HepG2 (cell line): ENCODE measurements around the gene C1QTNF5. TPM values are rescaled to one million over a fixed set of nuclear protein-coding genes. Genes with fewer than 3 reads are reported as not detected.

ENCODE experiments used
- ARID5B ChIP-seq: IDR thresholded peaks from 2 replicates; pipeline ENCODE4 v1.4.0; 2020; ENCODE audit warnings: mild to moderate bottlenecking, missing genetic modification reagents
- CAMTA2 ChIP-seq: sonication (generic); formaldehyde crosslinking; IDR thresholded peaks from 2 replicates; pipeline ENCODE4 v1.4.0; 2020; ENCODE audit warnings: mild to moderate bottlenecking, missing genetic modification reagents, borderline replicate concordance
- CHCHD3 ChIP-seq: sonication (generic); formaldehyde crosslinking; IDR thresholded peaks from 2 replicates; pipeline ENCODE4 v1.8.0; 2022; ENCODE audit warnings: mild to moderate bottlenecking, missing genetic modification reagents, moderate library complexity
- CSRNP1 ChIP-seq: sonication (generic); formaldehyde crosslinking; IDR thresholded peaks from 2 replicates; pipeline ENCODE4 v1.8.1; 2023; ENCODE audit warnings: mild to moderate bottlenecking, missing genetic modification reagents
- ETV6 ChIP-seq: sonication (generic); formaldehyde crosslinking; conservative IDR thresholded peaks from 2 replicates; pipeline ENCODE4 v1.4.0; 2020; ENCODE audit warnings: missing genetic modification reagents
- HIVEP1 ChIP-seq: sonication (generic); formaldehyde crosslinking; IDR thresholded peaks from 2 replicates; pipeline ENCODE4 v1.4.0; 2020; ENCODE audit warnings: mild to moderate bottlenecking, missing genetic modification reagents
- PRMT3 ChIP-seq: sonication (generic); formaldehyde crosslinking; IDR thresholded peaks from 2 replicates; pipeline ENCODE4 v1.8.1; 2022; ENCODE audit warnings: low read depth, mild to moderate bottlenecking, moderate library complexity, missing genetic modification reagents, borderline replicate concordance
- RARA ChIP-seq: IDR thresholded peaks from 2 replicates; pipeline ENCODE4 v1.6.1; 2016; ENCODE audit warnings: missing genetic modification reagents, missing compliant biosample characterization
- SP4 ChIP-seq: sonication (generic); formaldehyde crosslinking; IDR thresholded peaks from 2 replicates; pipeline ENCODE4 v1.8.1; 2023; ENCODE audit warnings: mild to moderate bottlenecking, missing genetic modification reagents
- SUZ12 ChIP-seq: fragments of 150-350 bp; IDR thresholded peaks from 2 replicates; pipeline ENCODE4 v1.6.1; 2014; ENCODE audit warnings: low read depth, low read length
- YEATS4 ChIP-seq: sonication (generic); formaldehyde crosslinking; IDR thresholded peaks from 2 replicates; pipeline ENCODE4 v1.4.0; 2020; ENCODE audit warnings: missing genetic modification reagents, borderline replicate concordance
- ZNF10 ChIP-seq: sonication (generic); formaldehyde crosslinking; IDR thresholded peaks from 2 replicates; pipeline ENCODE4 v1.4.0; 2020; ENCODE audit warnings: mild to moderate bottlenecking, low read depth, missing genetic modification reagents, borderline replicate concordance
- ZNF460 ChIP-seq: sonication (generic); formaldehyde crosslinking; IDR thresholded peaks from 2 replicates; pipeline ENCODE4 v1.5.1; 2020; ENCODE audit warnings: missing genetic modification reagents, mild to moderate bottlenecking, borderline replicate concordance
- ZNF547 ChIP-seq: sonication (generic); formaldehyde crosslinking; IDR thresholded peaks from 2 replicates; pipeline ENCODE4 v1.5.1; 2020; ENCODE audit warnings: mild to moderate bottlenecking, missing genetic modification reagents
- ZNF572 ChIP-seq: sonication (generic); formaldehyde crosslinking; IDR thresholded peaks from 2 replicates; pipeline ENCODE4 v1.5.1; 2020; ENCODE audit warnings: mild to moderate bottlenecking, missing genetic modification reagents
- ZNF652 ChIP-seq: IDR thresholded peaks from 2 replicates; pipeline ENCODE4 v1.6.1; 2016; ENCODE audit warnings: low read depth, borderline replicate concordance
- ZNF75D ChIP-seq: sonication (generic); formaldehyde crosslinking; IDR thresholded peaks from 2 replicates; pipeline ENCODE4 v1.8.1; 2023; ENCODE audit warnings: missing genetic modification reagents, mild to moderate bottlenecking, borderline replicate concordance
- polyA plus RNA-seq, 8 experiments: library from polyadenylated mRNA; depleted of rRNA in 3 of 8; stranded (reverse) in 7 of 8; unstranded in 1 of 8; fragments of >200 nt; fragmentation: Illumina TruSeq in 4 of 8; extraction: Trizol in 4 of 8; gene quantifications; 2 replicates each; pipeline versions ENCODE4 v1.2.1 to v1.2.3, GENCODE V29; 2011 to 2016; ENCODE audit warnings: low read depth in 4 of 8, missing spikeins in 1 of 8, mixed read lengths in 1 of 8; ENCODE audit not compliant: insufficient read depth in 1 of 8
- total RNA-seq, 5 experiments: library from RNA; depleted of rRNA; stranded (reverse); fragments of >200 nt; fragmentation: Illumina TruSeq; extraction: Trizol; gene quantifications; 2 replicates each; pipeline ENCODE4 v1.2.3, GENCODE V29; 2016; ENCODE audit warnings: low read depth in 1 of 5
- TF ChIP-seq, protein P1 (sequence below): sonication (generic); formaldehyde crosslinking; IDR thresholded peaks from 2 replicates; pipeline ENCODE4 v1.4.0; 2020; ENCODE audit warnings: missing genetic modification reagents
- TF ChIP-seq, protein P2 (sequence below): sonication (generic); formaldehyde crosslinking; IDR thresholded peaks from 2 replicates; pipeline ENCODE4 v1.5.1; 2020; ENCODE audit warnings: missing genetic modification reagents, mild to moderate bottlenecking, borderline replicate concordance

C1QTNF5 gene
- total and polyA plus RNA-seq, 2 of the 13 experiments (the other 11 are each of a cell fraction or from before 2014, with no cell fraction given) = 0.86 to 1.2 TPM

DNA sequence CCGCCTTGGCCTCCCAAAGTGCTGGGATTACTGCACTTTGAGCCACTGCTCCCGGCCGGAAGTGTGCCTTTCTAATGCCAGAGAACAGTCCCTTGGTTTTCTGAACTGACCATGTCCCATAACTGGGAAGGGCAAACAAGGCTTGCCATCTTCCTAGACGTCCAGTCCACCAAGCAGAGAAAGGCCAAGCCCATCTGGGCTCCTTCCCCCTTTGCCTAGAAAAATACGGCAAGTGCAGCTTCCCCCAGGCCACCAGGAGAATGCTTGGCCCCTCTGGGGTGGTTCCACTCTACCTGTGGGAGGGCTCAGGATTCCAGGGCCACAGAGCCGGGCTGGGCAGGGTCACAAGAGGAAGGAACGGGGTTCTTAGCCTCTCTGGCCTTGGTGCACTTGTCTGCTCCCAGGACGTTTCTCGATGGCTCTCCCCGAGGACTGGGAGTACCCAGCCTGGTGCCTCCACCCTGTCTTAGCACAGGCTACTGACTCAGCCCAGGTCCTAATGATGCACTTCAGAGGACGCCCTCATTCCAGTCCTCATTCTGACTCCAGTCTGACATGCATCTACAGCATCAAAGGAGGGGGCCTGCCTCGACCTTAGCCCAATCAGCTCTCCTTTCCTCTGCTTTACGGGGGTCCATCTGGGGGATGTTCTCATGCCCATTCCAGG is 39.6 kb upstream of the C1QTNF5 start (continued):
- TF ChIP-seq ZNF75D (CRISPR knock-in tag) = no peak
- TF ChIP-seq PRMT3 (CRISPR knock-in tag) = no peak
- TF ChIP-seq ARID5B (CRISPR knock-in tag) = no peak; the same call in 1 of the 2 replicates
- TF ChIP-seq ZNF460 (CRISPR knock-in tag) = no peak
- no peak for TF ChIP-seq ZNF652 (CRISPR knock-in tag)
- TF ChIP-seq CSRNP1 = no peak
- TF ChIP-seq ETV6 = no peak
- no peak for TF ChIP-seq SUZ12
- TF ChIP-seq, protein P1, sequence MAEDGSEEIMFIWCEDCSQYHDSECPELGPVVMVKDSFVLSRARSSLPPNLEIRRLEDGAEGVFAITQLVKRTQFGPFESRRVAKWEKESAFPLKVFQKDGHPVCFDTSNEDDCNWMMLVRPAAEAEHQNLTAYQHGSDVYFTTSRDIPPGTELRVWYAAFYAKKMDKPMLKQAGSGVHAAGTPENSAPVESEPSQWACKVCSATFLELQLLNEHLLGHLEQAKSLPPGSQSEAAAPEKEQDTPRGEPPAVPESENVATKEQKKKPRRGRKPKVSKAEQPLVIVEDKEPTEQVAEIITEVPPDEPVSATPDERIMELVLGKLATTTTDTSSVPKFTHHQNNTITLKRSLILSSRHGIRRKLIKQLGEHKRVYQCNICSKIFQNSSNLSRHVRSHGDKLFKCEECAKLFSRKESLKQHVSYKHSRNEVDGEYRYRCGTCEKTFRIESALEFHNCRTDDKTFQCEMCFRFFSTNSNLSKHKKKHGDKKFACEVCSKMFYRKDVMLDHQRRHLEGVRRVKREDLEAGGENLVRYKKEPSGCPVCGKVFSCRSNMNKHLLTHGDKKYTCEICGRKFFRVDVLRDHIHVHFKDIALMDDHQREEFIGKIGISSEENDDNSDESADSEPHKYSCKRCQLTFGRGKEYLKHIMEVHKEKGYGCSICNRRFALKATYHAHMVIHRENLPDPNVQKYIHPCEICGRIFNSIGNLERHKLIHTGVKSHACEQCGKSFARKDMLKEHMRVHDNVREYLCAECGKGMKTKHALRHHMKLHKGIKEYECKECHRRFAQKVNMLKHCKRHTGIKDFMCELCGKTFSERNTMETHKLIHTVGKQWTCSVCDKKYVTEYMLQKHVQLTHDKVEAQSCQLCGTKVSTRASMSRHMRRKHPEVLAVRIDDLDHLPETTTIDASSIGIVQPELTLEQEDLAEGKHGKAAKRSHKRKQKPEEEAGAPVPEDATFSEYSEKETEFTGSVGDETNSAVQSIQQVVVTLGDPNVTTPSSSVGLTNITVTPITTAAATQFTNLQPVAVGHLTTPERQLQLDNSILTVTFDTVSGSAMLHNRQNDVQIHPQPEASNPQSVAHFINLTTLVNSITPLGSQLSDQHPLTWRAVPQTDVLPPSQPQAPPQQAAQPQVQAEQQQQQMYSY (CRISPR knock-in tag) = no peak
- TF ChIP-seq CHCHD3 = no peak
- TF ChIP-seq, protein P2, sequence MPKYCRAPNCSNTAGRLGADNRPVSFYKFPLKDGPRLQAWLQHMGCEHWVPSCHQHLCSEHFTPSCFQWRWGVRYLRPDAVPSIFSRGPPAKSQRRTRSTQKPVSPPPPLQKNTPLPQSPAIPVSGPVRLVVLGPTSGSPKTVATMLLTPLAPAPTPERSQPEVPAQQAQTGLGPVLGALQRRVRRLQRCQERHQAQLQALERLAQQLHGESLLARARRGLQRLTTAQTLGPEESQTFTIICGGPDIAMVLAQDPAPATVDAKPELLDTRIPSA (CRISPR knock-in tag) = no peak
- TF ChIP-seq ZNF572 (CRISPR knock-in tag) = no peak
- TF ChIP-seq SP4 = no peak
- peak; percentile 69; the same call in 1 of the 2 replicates for TF ChIP-seq ZNF547 (CRISPR knock-in tag)
- TF ChIP-seq YEATS4 (CRISPR knock-in tag) = no peak
- TF ChIP-seq ZNF10 (CRISPR knock-in tag) = no peak
- TF ChIP-seq RARA (CRISPR knock-in tag) = no peak
- TF ChIP-seq HIVEP1 (CRISPR knock-in tag) = no peak
- no peak for TF ChIP-seq CAMTA2 (CRISPR knock-in tag)
